Transverse colon (tissue), 4 donors: ENCODE data around the gene PCED1B. TPM values are rescaled to one million over a fixed set of nuclear protein-coding genes. Genes with fewer than 3 reads are reported as not detected.

Source experiments
- DNase-seq: peaks from one replicate; pipeline ENCODE4 v3.0.0-alpha.2; 2019
- H3K27ac ChIP-seq, 4 donors: fragments of 200-600 bp; sonication (generic); 2 replicates each; pipeline ENCODE4 v1.5.1; 2016 to 2018; ENCODE audit warnings: inconsistent platforms in 4 of 4
- H3K27me3 ChIP-seq: fragments of 200-600 bp; sonication (generic); 2 replicates; pipeline ENCODE4 v1.5.1; 2017; ENCODE audit warnings: inconsistent platforms
- H3K36me3 ChIP-seq, 4 donors: fragments of 200-600 bp; sonication (generic); 2 replicates each; pipeline ENCODE4 v1.5.1; 2017 to 2019; ENCODE audit warnings: inconsistent platforms in 4 of 4
- H3K4me1 ChIP-seq, 4 donors: fragments of 200-600 bp; sonication (generic); 2 replicates each; pipeline ENCODE4 v1.5.1; 2017 to 2020; ENCODE audit warnings: inconsistent platforms in 4 of 4
- H3K4me3 ChIP-seq, 4 donors: fragments of 200-600 bp; sonication (generic); 1 replicate in 1 of 4; 2 replicates in 3 of 4; pipeline versions ENCODE4 v1.5.1 to v1.6.1; 2017 to 2019; ENCODE audit warnings: inconsistent platforms in 4 of 4
- H3K9me3 ChIP-seq, 2 donors: fragments of 200-600 bp; sonication (generic); 2 replicates each; pipeline ENCODE4 v1.5.1; 2017 to 2019; ENCODE audit warnings: inconsistent platforms in 2 of 2
- CTCF ChIP-seq, 5 experiments: fragments of 200-600 bp in 3 of 5; fragments of 450-650 bp in 2 of 5; sonication (generic) in 3 of 5; IDR thresholded peaks; 1 replicate in 2 of 5; 2 replicates in 3 of 5; pipeline ENCODE4 v1.5.1; 2016 to 2017; ENCODE audit warnings: antibody characterized with exemption in 5 of 5, inconsistent platforms in 3 of 5, mild to moderate bottlenecking in 2 of 5, moderate library complexity in 1 of 5
- EP300 ChIP-seq: sonication (generic); formaldehyde crosslinking; IDR thresholded peaks from one replicate; pipeline ENCODE4 v1.6.1; 2017; ENCODE audit warnings: antibody characterized with exemption, low read depth
- POLR2A ChIP-seq: fragments of 450-650 bp; IDR thresholded peaks from one replicate; pipeline ENCODE4 v1.6.1; 2016; ENCODE audit warnings: antibody characterized with exemption, mild to moderate bottlenecking, moderate library complexity
- POLR2AphosphoS5 ChIP-seq, 3 donors: sonication (generic); formaldehyde crosslinking; IDR thresholded peaks; one replicate each; pipeline ENCODE4 v1.6.1; 2016; ENCODE audit warnings: antibody characterized with exemption in 3 of 3
- WGBS, 2 donors: methylation state at CpG; one replicate each; pipeline ENCODE4 v1.1.5; 2018; ENCODE audit warnings: low coverage in 1 of 2; 5-methylcytosine and 5-hydroxymethylcytosine counted together
- in situ Hi-C, 4 donors: fragments of 200-750 bp; cut with MboI; loops; one replicate each; pipeline versions ENCODE4 v1.15.0 to v1.15.1; 2017; ENCODE audit warnings: low sequenced_read_pairs in 3 of 4, low pct_ligation_motif_present in 1 of 4, low pct_unique_long_range_greater_than_20kb in 1 of 4
- intact Hi-C: fragments of 100-400 bp; cut with DNase I; formaldehyde crosslinking; loops from one replicate; pipeline ENCODE4 v1.15.1; 2023; ENCODE audit warnings: low total_unique reads
- total RNA-seq, 4 donors: library from RNA; depleted of rRNA; stranded (reverse); fragments of >200 nt; gene quantifications; one replicate each; pipeline ENCODE4 v1.1.0, GENCODE V29; 2016

The PCED1B gene
- total RNA-seq, 4 donors from 2014 or later = 2.7 to 52.0 (median 3.0) TPM; not detected in 1

DNA sequence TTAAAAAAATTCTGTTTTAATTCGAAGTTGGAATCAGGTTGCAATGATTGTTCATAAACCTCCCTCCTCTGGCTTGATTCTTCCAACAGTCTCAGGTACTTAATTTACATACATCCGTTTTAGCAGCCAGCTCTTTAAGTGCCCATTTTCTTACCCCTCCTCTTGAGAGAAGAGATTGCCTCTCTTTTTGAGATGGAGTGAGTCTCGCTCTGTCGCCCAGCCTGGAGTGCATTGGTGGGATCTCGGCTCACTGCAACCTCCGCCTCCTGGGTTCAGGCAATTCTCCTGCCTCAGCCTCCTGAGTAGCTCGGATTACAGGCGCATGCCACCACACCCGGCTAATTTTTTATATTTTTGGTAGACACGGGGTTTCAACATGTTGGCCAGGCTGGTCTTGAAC, 146.8 kb downstream of the PCED1B start:
- Histone ChIP-seq H3K9me3 (no peaks in the 10 kb centered on the region), H3K4me3 (no peak overlapping the region), H3K27ac (no peak overlapping the region), H3K4me1 (peaks cover 15 to 23% (median 18%) of the 10 kb centered on the region in 4 donors), H3K27me3 (no peaks in the 10 kb centered on the region), H3K36me3 (no peaks in the 10 kb centered on the region)
- no peak for DNase-seq
- intact Hi-C loops (no loop called here), in situ Hi-C loops (no loop called here)
- no peak for TF ChIP-seq EP300
- no peak for TF ChIP-seq POLR2AphosphoS5 (IDR thresholded peaks at IDR 0.05)
- TF ChIP-seq CTCF (IDR thresholded peaks at IDR 0.05) = no peak
- TF ChIP-seq POLR2A = no peak
- WGBS, 2 donors = 91 to 93% methylated on average over 8 to 10 of the region's 10 CpGs

DNA sequence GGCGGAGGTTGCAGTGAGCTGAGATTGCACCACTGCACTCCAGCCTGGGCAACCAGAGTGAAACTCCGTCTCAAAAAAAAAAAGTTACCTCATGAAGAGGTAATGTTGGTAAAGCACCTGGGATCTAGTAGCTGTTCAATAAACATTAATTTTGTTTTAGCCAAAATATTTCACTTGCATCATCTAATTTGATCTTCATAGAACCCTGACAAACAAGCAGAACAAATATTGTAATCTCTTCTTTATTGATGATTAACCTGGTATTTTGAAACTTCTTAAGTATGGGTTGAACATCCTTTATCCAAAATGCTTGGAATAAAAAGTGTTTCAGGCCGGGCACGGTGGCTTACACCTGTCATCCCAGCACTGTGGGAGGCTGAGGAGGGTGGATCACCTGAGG, 149.4 kb downstream of the PCED1B start:
- no peak overlapping the region for H3K4me3 ChIP-seq
- no peaks in the 10 kb centered on the region for H3K36me3 ChIP-seq
- no peak overlapping the region for H3K27ac ChIP-seq
- DNase-seq = no peak
- H3K4me1 ChIP-seq = peaks cover 4 to 8% (median 4%) of the 10 kb centered on the region in 4 donors
- TF ChIP-seq POLR2A (no peak), EP300 (no peak), POLR2AphosphoS5 (IDR thresholded peaks at IDR 0.05) (no peak), CTCF (IDR thresholded peaks at IDR 0.05) (no peak)
- no peaks in the 10 kb centered on the region for H3K9me3 ChIP-seq
- WGBS, 2 donors = 82 to 93% methylated on average over 3 to 4 of the region's 4 CpGs
- intact Hi-C loops = no loop called here
- no peaks in the 10 kb centered on the region for H3K27me3 ChIP-seq
- in situ Hi-C loops = no loop called here

DNA sequence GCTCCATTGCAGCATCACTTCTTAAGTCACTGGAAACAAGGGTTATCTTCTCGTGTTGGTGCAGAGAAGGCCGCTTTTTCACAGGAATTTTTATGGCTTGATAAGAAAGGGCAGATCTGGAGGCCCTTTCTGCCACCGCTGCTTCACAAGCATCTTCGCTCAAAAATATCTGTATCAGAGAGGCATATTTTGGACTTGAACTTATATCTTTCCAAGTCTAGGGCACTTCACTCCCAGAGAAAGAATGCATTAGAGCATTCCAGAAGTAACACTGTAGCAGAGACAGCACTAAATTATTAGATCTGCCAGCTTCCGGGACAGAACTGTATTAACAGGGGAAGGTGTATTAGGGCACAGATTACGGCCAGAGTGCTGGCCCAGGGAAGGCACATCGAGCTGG, 152.0 kb downstream of the PCED1B start:
- Histone ChIP-seq H3K9me3 (no peaks in the 10 kb centered on the region), H3K4me3 (no peak overlapping the region), H3K27ac (no peak overlapping the region), H3K4me1 (no peaks in the 10 kb centered on the region), H3K27me3 (no peaks in the 10 kb centered on the region), H3K36me3 (no peaks in the 10 kb centered on the region)
- TF ChIP-seq POLR2AphosphoS5 (IDR thresholded peaks at IDR 0.05) (no peak), CTCF (IDR thresholded peaks at IDR 0.05) (no peak), POLR2A (no peak), EP300 (no peak)
- 68 to 88% methylated on average over 6 to 7 of the region's 7 CpGs for WGBS, 2 donors
- intact Hi-C loops = no loop called here
- in situ Hi-C loops = no loop called here
- DNase-seq = no peak

GRCh38 chr12:47234576-47235141, 155.2 kb downstream of the PCED1B start:
- no peak for DNase-seq
- intact Hi-C loops = no loop called here
- H3K27me3 ChIP-seq = no peaks in the 10 kb centered on the region
- no peaks in the 10 kb centered on the region for H3K4me1 ChIP-seq
- no peak for TF ChIP-seq POLR2AphosphoS5 (IDR thresholded peaks at IDR 0.05)
- no peak for TF ChIP-seq POLR2A
- no peak for TF ChIP-seq EP300
- no peak for TF ChIP-seq CTCF (IDR thresholded peaks at IDR 0.05)
- WGBS, 2 donors = 96% methylated on average over 14 of the region's 14 CpGs; no CpG with 5 or more reads in 1 of the 2 donors
- H3K27ac ChIP-seq = no peak overlapping the region
- in situ Hi-C loops = no loop called here
- no peaks in the 10 kb centered on the region for H3K9me3 ChIP-seq
- H3K4me3 ChIP-seq = no peak overlapping the region
- no peaks in the 10 kb centered on the region for H3K36me3 ChIP-seq
